Body of pancreas (tissue), 4 donors: ENCODE measurements around the gene ATRN.

Experiments used
- POLR2A ChIP-seq, 3 donors: fragments of 450-650 bp; IDR thresholded peaks; one replicate each; pipeline ENCODE4 v1.6.1; 2016; ENCODE audit warnings: antibody characterized with exemption in 3 of 3, mild to moderate bottlenecking in 2 of 3
- TF ChIP-seq, protein P1 (sequence below), 7 experiments: fragments of 450-650 bp in 4 of 7; fragments of 200-600 bp in 3 of 7; sonication (generic) in 3 of 7; IDR thresholded peaks; one replicate each; pipeline ENCODE4 v1.5.1; 2016 to 2019; ENCODE audit warnings: antibody characterized with exemption in 7 of 7

DNA sequence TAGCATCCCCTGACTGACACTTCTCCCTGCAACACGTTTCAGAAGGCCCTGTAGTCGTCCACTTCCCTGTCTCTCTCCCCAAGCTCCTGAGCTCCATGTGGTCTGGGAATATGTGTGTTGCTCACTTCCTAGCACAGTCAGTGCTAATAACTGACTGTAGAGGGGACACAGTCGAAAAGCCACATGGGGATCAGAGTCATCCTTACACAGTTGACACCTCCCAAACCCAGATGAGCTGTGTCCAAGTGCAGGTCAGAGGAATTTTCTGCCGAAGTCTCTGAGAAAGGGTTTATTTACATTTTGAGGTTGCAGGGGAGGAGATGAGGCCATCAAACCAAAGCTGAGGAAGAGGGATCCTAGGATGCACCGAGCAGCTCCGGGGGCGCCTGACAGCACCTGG lies 214.5 kb downstream of the ATRN start:
- TF ChIP-seq, protein P1, sequence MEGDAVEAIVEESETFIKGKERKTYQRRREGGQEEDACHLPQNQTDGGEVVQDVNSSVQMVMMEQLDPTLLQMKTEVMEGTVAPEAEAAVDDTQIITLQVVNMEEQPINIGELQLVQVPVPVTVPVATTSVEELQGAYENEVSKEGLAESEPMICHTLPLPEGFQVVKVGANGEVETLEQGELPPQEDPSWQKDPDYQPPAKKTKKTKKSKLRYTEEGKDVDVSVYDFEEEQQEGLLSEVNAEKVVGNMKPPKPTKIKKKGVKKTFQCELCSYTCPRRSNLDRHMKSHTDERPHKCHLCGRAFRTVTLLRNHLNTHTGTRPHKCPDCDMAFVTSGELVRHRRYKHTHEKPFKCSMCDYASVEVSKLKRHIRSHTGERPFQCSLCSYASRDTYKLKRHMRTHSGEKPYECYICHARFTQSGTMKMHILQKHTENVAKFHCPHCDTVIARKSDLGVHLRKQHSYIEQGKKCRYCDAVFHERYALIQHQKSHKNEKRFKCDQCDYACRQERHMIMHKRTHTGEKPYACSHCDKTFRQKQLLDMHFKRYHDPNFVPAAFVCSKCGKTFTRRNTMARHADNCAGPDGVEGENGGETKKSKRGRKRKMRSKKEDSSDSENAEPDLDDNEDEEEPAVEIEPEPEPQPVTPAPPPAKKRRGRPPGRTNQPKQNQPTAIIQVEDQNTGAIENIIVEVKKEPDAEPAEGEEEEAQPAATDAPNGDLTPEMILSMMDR (IDR thresholded peaks at IDR 0.05) = no peak
- no peak for TF ChIP-seq POLR2A (IDR thresholded peaks at IDR 0.05)
